NT2/D1 (cell line): ENCODE measurements around the gene ADGRA1.

Experiments used
- SUZ12 ChIP-seq: IDR thresholded peaks from 2 replicates; pipeline ENCODE4 v1.6.1; 2011; ENCODE audit not compliant: insufficient read length, insufficient read depth; ENCODE audit errors: extremely low read depth
- YY1 ChIP-seq: IDR thresholded peaks from 2 replicates; pipeline ENCODE4 v1.6.1; 2011; ENCODE audit not compliant: insufficient read length, insufficient read depth
- ZNF274 ChIP-seq: IDR thresholded peaks from 2 replicates; pipeline ENCODE4 v1.6.1; 2011; ENCODE audit warnings: mild to moderate bottlenecking, low read depth, low read length

GRCh38 chr10:133179128-133179520, 91.4 kb downstream of the ADGRA1 start:
- no peak for TF ChIP-seq SUZ12
- no peak for TF ChIP-seq ZNF274
- TF ChIP-seq YY1: no peak
